Coronary artery (tissue), 2 donors: Measurements from ENCODE around the gene ATP5MG.
"Not testable (repeated sequence)": the region's sequence is repeated elsewhere in the genome, so short reads cannot be mapped to it uniquely, and the experiment has no call there.

Source experiments
- DNase-seq: peaks from one replicate; pipeline ENCODE4 v3.0.0-alpha.2; 2017; ENCODE audit warnings: low spot score
- H3K27ac ChIP-seq, 2 donors: fragments of 200-600 bp; sonication (generic); one replicate each; pipeline ENCODE4 v1.5.1; 2016 to 2019
- H3K4me3 ChIP-seq: fragments of 200-600 bp; sonication (generic); 2 replicates; pipeline ENCODE4 v1.5.1; 2016; ENCODE audit warnings: mild to moderate bottlenecking, moderate library complexity
- CTCF ChIP-seq: fragments of 200-600 bp; sonication (generic); IDR thresholded peaks from one replicate; pipeline ENCODE4 v1.5.1; 2019; ENCODE audit warnings: antibody characterized with exemption

The ATP5MG gene

GRCh38 chr11:118406599-118407166 is 5.3 kb downstream of the ATP5MG start:
- Histone ChIP-seq H3K27ac (no peak overlapping the region), H3K4me3 (no peak overlapping the region)
- TF ChIP-seq CTCF, result no peak
- no peak for DNase-seq

- Histone ChIP-seq H3K4me3 (no peak overlapping the region), H3K27ac (no peak overlapping the region)
- no peak for DNase-seq
- TF ChIP-seq CTCF, result no peak
Measured at GRCh38 chr11:118410055-118410745, 8.8 kb downstream of the ATP5MG start.

- H3K27ac ChIP-seq, result no peak overlapping the region
- no peak for TF ChIP-seq CTCF
- DNase-seq, result no peak
Measured at GRCh38 chr11:118411530-118411929, 10.1 kb downstream of the ATP5MG start.

GRCh38 chr11:118412921-118413320 is 11.5 kb downstream of the ATP5MG start:
- no peak overlapping the region for H3K4me3 ChIP-seq
- DNase-seq, result no peak
- TF ChIP-seq CTCF, result no peak
- no peak overlapping the region for H3K27ac ChIP-seq

More at GRCh38 chr11:118411530-118411929, 10.1 kb downstream of the ATP5MG start:
- H3K4me3 ChIP-seq, result no peak overlapping the region

- TF ChIP-seq CTCF, result no peak
- H3K27ac ChIP-seq, result no peak overlapping the region
Measured at GRCh38 chr11:118415062-118415738, 13.8 kb downstream of the ATP5MG start.

GRCh38 chr11:118415739-118416068 is 14.3 kb downstream of the ATP5MG start:
- no peak for DNase-seq
- Histone ChIP-seq H3K27ac (no peak overlapping the region), H3K4me3 (no peak overlapping the region)
- TF ChIP-seq CTCF, result no peak

More at GRCh38 chr11:118415062-118415738, 13.8 kb downstream of the ATP5MG start:
- DNase-seq, result no peak
- no peak overlapping the region for H3K4me3 ChIP-seq

- DNase-seq, H3K4me3 ChIP-seq, H3K27ac ChIP-seq: not testable (repeated sequence)
Measured at GRCh38 chr11:118416900-118417299, 15.5 kb downstream of the ATP5MG start.
